Measurements from ENCODE around the gene TINCR.

TINCR gene

DNA sequence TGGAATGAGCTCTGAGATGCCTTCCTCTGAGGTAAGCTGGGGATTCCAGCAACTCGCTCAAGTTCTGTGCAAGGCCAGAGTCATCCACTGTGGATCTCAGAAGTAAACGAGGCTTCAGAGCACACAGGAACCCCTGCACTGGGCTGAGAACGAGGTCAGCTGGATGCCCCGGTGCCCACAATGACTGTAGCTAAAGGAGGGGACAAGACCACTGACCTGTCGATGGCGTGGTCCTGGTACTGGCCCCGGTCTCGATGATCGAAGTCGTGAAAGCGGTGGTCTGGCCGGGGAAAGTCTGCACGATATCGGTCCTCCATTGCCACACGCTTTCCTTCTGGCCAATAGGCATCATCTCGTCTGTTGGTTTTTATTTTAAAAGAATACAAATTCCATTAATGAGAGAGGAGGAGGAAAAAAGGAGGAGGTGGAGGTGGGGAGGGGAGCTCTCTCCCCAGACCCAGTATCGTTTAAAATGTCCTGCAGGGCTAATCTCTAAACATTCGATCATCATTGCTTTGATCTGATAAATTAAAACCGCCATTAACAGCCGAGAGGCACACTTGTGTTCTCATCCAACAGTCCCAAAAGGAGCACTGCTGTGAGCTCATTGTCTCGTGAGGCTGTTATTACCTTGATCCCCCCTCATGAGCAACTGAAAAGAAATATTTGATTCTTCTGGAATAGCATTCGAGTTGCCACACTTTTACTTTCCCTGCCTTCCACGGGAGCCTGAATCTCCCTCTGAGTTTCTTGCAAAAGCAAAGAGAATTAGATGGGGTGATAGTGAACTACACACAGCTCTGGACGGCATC, 25.0 kb upstream of the TINCR start:
- no peak for TF ChIP-seq FOXP2 (optimal IDR thresholded peaks at IDR 0.05; ENCODE audit: borderline replicate concordance, extremely low read depth, extremely low read length, insufficient read depth)
- no peak for TF ChIP-seq TAF1 (IDR thresholded peaks at IDR 0.05; ENCODE audit: borderline replicate concordance, insufficient read depth, low read length)
- no peak for TF ChIP-seq POLR2AphosphoS5 (IDR thresholded peaks at IDR 0.05; ENCODE audit: low read depth, low read length)
- TF ChIP-seq SIN3A (IDR thresholded peaks at IDR 0.05; ENCODE audit: borderline replicate concordance, insufficient read depth, low read length), result no peak
- TF ChIP-seq, protein P1, sequence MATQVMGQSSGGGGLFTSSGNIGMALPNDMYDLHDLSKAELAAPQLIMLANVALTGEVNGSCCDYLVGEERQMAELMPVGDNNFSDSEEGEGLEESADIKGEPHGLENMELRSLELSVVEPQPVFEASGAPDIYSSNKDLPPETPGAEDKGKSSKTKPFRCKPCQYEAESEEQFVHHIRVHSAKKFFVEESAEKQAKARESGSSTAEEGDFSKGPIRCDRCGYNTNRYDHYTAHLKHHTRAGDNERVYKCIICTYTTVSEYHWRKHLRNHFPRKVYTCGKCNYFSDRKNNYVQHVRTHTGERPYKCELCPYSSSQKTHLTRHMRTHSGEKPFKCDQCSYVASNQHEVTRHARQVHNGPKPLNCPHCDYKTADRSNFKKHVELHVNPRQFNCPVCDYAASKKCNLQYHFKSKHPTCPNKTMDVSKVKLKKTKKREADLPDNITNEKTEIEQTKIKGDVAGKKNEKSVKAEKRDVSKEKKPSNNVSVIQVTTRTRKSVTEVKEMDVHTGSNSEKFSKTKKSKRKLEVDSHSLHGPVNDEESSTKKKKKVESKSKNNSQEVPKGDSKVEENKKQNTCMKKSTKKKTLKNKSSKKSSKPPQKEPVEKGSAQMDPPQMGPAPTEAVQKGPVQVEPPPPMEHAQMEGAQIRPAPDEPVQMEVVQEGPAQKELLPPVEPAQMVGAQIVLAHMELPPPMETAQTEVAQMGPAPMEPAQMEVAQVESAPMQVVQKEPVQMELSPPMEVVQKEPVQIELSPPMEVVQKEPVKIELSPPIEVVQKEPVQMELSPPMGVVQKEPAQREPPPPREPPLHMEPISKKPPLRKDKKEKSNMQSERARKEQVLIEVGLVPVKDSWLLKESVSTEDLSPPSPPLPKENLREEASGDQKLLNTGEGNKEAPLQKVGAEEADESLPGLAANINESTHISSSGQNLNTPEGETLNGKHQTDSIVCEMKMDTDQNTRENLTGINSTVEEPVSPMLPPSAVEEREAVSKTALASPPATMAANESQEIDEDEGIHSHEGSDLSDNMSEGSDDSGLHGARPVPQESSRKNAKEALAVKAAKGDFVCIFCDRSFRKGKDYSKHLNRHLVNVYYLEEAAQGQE (IDR thresholded peaks at IDR 0.05; ENCODE audit: insufficient read depth in 1 of 2, low read depth in 2 of 2, low read length in 2 of 2), result no peak

DNA sequence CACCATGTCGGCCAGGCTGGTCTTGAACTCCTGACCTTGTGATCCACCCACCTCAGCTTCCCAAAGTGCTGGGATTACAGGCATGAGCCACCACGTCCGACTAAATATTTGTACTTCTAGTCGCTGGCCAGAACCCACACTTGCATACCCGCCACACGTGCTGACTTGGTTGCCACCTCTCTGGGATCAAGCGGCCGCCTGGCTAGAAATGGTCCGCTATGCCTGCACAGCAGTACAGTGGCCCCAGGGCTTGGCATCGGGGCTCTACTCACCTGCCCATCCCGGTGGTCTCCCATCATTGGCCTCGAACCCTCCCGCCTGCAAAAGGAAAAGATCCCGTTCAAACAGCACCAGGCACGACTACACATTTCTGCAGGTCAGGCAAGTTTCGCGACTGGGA, 23.7 kb upstream of the TINCR start:
- TF ChIP-seq SIN3A (IDR thresholded peaks at IDR 0.05; ENCODE audit: borderline replicate concordance, insufficient read depth, low read length) (no peak), POLR2AphosphoS5 (IDR thresholded peaks at IDR 0.05; ENCODE audit: low read depth, low read length) (no peak), FOXP2 (optimal IDR thresholded peaks at IDR 0.05; ENCODE audit: borderline replicate concordance, extremely low read depth, extremely low read length, insufficient read depth) (no peak), TAF1 (IDR thresholded peaks at IDR 0.05; ENCODE audit: borderline replicate concordance, insufficient read depth, low read length) (no peak)
- TF ChIP-seq, protein P1 (IDR thresholded peaks at IDR 0.05; ENCODE audit: insufficient read depth in 1 of 2, low read depth in 2 of 2, low read length in 2 of 2), result no peak

DNA sequence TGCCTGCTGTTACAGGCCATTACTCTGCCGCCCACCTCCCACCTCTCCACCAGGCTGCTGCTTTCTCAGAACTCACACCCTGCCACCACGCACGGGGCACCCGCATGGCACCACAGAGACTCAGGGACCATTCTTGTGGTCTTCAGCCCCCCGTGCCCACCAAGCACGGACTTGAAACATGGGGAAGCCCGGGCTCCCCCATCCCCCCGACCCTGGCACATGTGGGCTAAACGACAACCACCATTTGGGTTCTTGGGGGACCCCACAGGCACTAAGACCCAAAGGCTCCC, 23.1 kb upstream of the TINCR start:
- TF ChIP-seq, protein P1 (IDR thresholded peaks at IDR 0.05; ENCODE audit: insufficient read depth in 1 of 2, low read depth in 2 of 2, low read length in 2 of 2), result no peak
- no peak for TF ChIP-seq TAF1 (IDR thresholded peaks at IDR 0.05; ENCODE audit: borderline replicate concordance, insufficient read depth, low read length)
- TF ChIP-seq POLR2AphosphoS5 (IDR thresholded peaks at IDR 0.05; ENCODE audit: low read depth, low read length), result no peak
- no peak for TF ChIP-seq FOXP2 (optimal IDR thresholded peaks at IDR 0.05; ENCODE audit: borderline replicate concordance, extremely low read depth, extremely low read length, insufficient read depth)
- TF ChIP-seq SIN3A (IDR thresholded peaks at IDR 0.05; ENCODE audit: borderline replicate concordance, insufficient read depth, low read length), result no peak

DNA sequence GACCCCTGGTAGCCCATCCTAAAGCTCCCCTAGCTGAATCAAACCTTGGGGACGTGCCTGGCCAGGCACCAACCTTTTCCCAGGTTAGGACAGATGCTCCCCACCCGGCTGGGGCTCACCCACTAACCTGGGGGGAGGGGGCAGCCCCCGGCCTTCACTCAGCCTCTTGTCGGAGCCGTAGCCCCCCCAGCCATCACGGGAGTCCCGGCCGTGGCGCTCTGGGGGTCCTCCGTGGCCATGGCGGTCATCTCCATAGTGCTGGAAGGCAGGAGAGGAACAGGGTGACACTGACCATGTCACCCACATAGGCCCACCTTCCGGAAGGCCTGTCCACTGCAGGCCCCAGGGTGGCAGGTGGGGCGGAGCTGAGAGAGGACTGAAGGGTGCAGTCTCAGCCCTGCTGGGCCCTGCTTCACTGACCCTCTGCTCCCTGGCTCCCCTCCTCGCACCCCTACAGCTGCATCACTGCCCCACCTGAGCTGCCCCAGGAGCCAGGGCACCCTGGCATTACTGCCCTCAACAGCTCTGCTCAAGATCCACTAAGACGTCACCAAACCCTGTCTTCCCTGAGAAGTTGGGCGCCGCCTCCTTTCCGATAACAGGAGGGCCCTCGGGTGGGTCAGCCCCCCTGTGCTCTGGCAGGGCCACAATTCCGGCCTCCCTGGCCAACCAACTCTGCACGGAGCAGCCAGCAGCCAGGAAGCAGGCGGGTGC, 22.6 kb upstream of the TINCR start:
- no peak for TF ChIP-seq TAF1 (IDR thresholded peaks at IDR 0.05; ENCODE audit: borderline replicate concordance, insufficient read depth, low read length)
- TF ChIP-seq, protein P1 (IDR thresholded peaks at IDR 0.05; ENCODE audit: insufficient read depth in 1 of 2, low read depth in 2 of 2, low read length in 2 of 2), result no peak
- no peak for TF ChIP-seq FOXP2 (optimal IDR thresholded peaks at IDR 0.05; ENCODE audit: borderline replicate concordance, extremely low read depth, extremely low read length, insufficient read depth)
- TF ChIP-seq POLR2AphosphoS5 (IDR thresholded peaks at IDR 0.05; ENCODE audit: low read depth, low read length), result no peak
- TF ChIP-seq SIN3A (IDR thresholded peaks at IDR 0.05; ENCODE audit: borderline replicate concordance, insufficient read depth, low read length), result no peak
